C4-2B (cell line): Measurements from ENCODE around the gene PIGQ.

Experiments used
- ZFX ChIP-seq: fragments of 450-650 bp; IDR thresholded peaks from 2 replicates; pipeline ENCODE4 v1.6.1; 2017
- TF ChIP-seq, protein P1 (sequence below): fragments of 450-650 bp; conservative IDR thresholded peaks from 2 replicates; pipeline ENCODE4 v1.5.1; 2017; ENCODE audit warnings: mild to moderate bottlenecking

GRCh38 chr16:563072-563644, 6.6 kb upstream of the PIGQ start:
- TF ChIP-seq ZFX: no peak
- TF ChIP-seq, protein P1, sequence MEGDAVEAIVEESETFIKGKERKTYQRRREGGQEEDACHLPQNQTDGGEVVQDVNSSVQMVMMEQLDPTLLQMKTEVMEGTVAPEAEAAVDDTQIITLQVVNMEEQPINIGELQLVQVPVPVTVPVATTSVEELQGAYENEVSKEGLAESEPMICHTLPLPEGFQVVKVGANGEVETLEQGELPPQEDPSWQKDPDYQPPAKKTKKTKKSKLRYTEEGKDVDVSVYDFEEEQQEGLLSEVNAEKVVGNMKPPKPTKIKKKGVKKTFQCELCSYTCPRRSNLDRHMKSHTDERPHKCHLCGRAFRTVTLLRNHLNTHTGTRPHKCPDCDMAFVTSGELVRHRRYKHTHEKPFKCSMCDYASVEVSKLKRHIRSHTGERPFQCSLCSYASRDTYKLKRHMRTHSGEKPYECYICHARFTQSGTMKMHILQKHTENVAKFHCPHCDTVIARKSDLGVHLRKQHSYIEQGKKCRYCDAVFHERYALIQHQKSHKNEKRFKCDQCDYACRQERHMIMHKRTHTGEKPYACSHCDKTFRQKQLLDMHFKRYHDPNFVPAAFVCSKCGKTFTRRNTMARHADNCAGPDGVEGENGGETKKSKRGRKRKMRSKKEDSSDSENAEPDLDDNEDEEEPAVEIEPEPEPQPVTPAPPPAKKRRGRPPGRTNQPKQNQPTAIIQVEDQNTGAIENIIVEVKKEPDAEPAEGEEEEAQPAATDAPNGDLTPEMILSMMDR: no peak
